HepG2 (cell line): ENCODE measurements around the gene MESD. TPM values are rescaled to one million over a fixed set of nuclear protein-coding genes. Genes with fewer than 3 reads are reported as not detected.

Source experiments
- FOXA1 ChIP-seq, 2 experiments: fragments of 450-650 bp in 1 of 2; sonication (generic) in 1 of 2; formaldehyde crosslinking in 1 of 2; IDR thresholded peaks; 2 replicates each; pipeline versions ENCODE4 v1.4.0 to v1.6.1; 2016 to 2020; ENCODE audit warnings: missing genetic modification reagents in 1 of 2
- FOXC1 ChIP-seq: sonication (generic); formaldehyde crosslinking; IDR thresholded peaks from 2 replicates; pipeline ENCODE4 v1.8.0; 2022; ENCODE audit warnings: mild to moderate bottlenecking, missing genetic modification reagents, borderline replicate concordance
- GATA4 ChIP-seq: sonication (generic); IDR thresholded peaks from 2 replicates; pipeline ENCODE4 v1.6.1; 2016; ENCODE audit warnings: antibody characterized with exemption, low read depth, borderline replicate concordance
- GFI1 ChIP-seq: sonication (generic); formaldehyde crosslinking; IDR thresholded peaks from 2 replicates; pipeline ENCODE4 v1.5.0; 2020; ENCODE audit warnings: missing genetic modification reagents, mild to moderate bottlenecking, borderline replicate concordance
- HINFP ChIP-seq: sonication (generic); formaldehyde crosslinking; IDR thresholded peaks from 2 replicates; pipeline ENCODE4 v1.4.0; 2020; ENCODE audit warnings: low read depth, mild to moderate bottlenecking, missing genetic modification reagents
- KAT8 ChIP-seq: IDR thresholded peaks from 2 replicates; pipeline ENCODE4 v1.6.1; 2016; ENCODE audit warnings: missing genetic modification reagents, missing compliant biosample characterization
- KDM5B ChIP-seq: sonication (generic); formaldehyde crosslinking; IDR thresholded peaks from 2 replicates; pipeline ENCODE4 v1.4.0; 2020; ENCODE audit warnings: missing genetic modification reagents, mild to moderate bottlenecking, borderline replicate concordance
- KLF12 ChIP-seq: sonication (generic); formaldehyde crosslinking; IDR thresholded peaks from 2 replicates; pipeline ENCODE4 v1.4.0; 2020; ENCODE audit warnings: missing genetic modification reagents, borderline replicate concordance
- MATR3 ChIP-seq: sonication (generic); formaldehyde crosslinking; IDR thresholded peaks from 2 replicates; pipeline ENCODE4 v1.4.0; 2020; ENCODE audit warnings: missing genetic modification reagents
- MXD4 ChIP-seq: IDR thresholded peaks from 2 replicates; pipeline ENCODE4 v1.6.1; 2016; ENCODE audit warnings: mild to moderate bottlenecking, missing biosample characterization, missing genetic modification reagents
- NFE2L2 ChIP-seq: fragments of 150-350 bp; IDR thresholded peaks from 2 replicates; pipeline ENCODE4 v1.6.1; 2014; ENCODE audit warnings: low read length
- NFKB2 ChIP-seq: sonication (generic); formaldehyde crosslinking; IDR thresholded peaks from 2 replicates; pipeline ENCODE4 v1.4.0; 2020; ENCODE audit warnings: missing genetic modification reagents, borderline replicate concordance
- NR2F1 ChIP-seq, 2 experiments: fragments of 450-650 bp in 1 of 2; formaldehyde crosslinking in 1 of 2; IDR thresholded peaks; 2 replicates each; pipeline versions ENCODE4 v1.5.0 to v1.6.1; 2016 to 2020; ENCODE audit warnings: mild to moderate bottlenecking in 1 of 2, missing compliant biosample characterization in 1 of 2, missing genetic modification reagents in 1 of 2, moderate library complexity in 1 of 2
- PITX1 ChIP-seq: sonication (generic); formaldehyde crosslinking; IDR thresholded peaks from 2 replicates; pipeline ENCODE4 v1.5.1; 2020; ENCODE audit warnings: mild to moderate bottlenecking, missing genetic modification reagents
- SOX6 ChIP-seq, 2 experiments: fragments of 450-650 bp in 1 of 2; sonication (generic) in 1 of 2; formaldehyde crosslinking in 1 of 2; IDR thresholded peaks; 2 replicates each; pipeline versions ENCODE4 v1.4.0 to v1.6.1; 2017 to 2020; ENCODE audit warnings: antibody characterized with exemption in 1 of 2, mild to moderate bottlenecking in 1 of 2, missing genetic modification reagents in 1 of 2
- TEF ChIP-seq: sonication (generic); formaldehyde crosslinking; IDR thresholded peaks from 2 replicates; pipeline ENCODE4 v1.5.0; 2020; ENCODE audit warnings: missing genetic modification reagents
- TFDP2 ChIP-seq: sonication (generic); formaldehyde crosslinking; IDR thresholded peaks from 2 replicates; pipeline ENCODE4 v1.4.0; 2020; ENCODE audit warnings: missing genetic modification reagents
- TMF1 ChIP-seq: sonication (generic); formaldehyde crosslinking; IDR thresholded peaks from 2 replicates; pipeline ENCODE4 v1.8.1; 2022; ENCODE audit warnings: low read depth, missing genetic modification reagents
- ZFP91 ChIP-seq: sonication (generic); formaldehyde crosslinking; IDR thresholded peaks from 2 replicates; pipeline ENCODE4 v1.9.0; 2022; ENCODE audit warnings: missing genetic modification reagents, mild to moderate bottlenecking, borderline replicate concordance
- ZNF180 ChIP-seq: sonication (generic); formaldehyde crosslinking; IDR thresholded peaks from 2 replicates; pipeline ENCODE4 v1.4.0; 2020; ENCODE audit warnings: low read depth, missing genetic modification reagents, borderline replicate concordance
- ZNF704 ChIP-seq: sonication (generic); formaldehyde crosslinking; IDR thresholded peaks from 2 replicates; pipeline ENCODE4 v1.8.1; 2023; ENCODE audit warnings: mild to moderate bottlenecking, inconsistent platforms, moderate library complexity, missing genetic modification reagents, borderline replicate concordance
- ZNF782 ChIP-seq: sonication (generic); formaldehyde crosslinking; IDR thresholded peaks from 2 replicates; pipeline ENCODE4 v1.4.0; 2020; ENCODE audit warnings: missing genetic modification reagents, mild to moderate bottlenecking, borderline replicate concordance
- polyA plus RNA-seq, 8 experiments: library from polyadenylated mRNA; depleted of rRNA in 3 of 8; stranded (reverse) in 7 of 8; unstranded in 1 of 8; fragments of >200 nt; fragmentation: Illumina TruSeq in 4 of 8; extraction: Trizol in 4 of 8; gene quantifications; 2 replicates each; pipeline versions ENCODE4 v1.2.1 to v1.2.3, GENCODE V29; 2011 to 2016; ENCODE audit warnings: low read depth in 4 of 8, missing spikeins in 1 of 8, mixed read lengths in 1 of 8; ENCODE audit not compliant: insufficient read depth in 1 of 8
- total RNA-seq, 5 experiments: library from RNA; depleted of rRNA; stranded (reverse); fragments of >200 nt; fragmentation: Illumina TruSeq; extraction: Trizol; gene quantifications; 2 replicates each; pipeline ENCODE4 v1.2.3, GENCODE V29; 2016; ENCODE audit warnings: low read depth in 1 of 5

Gene MESD
- total and polyA plus RNA-seq, 2 of the 13 experiments (the other 11 are each of a cell fraction or from before 2014, with no cell fraction given) = 18.0 to 46.2 TPM

- TF ChIP-seq HINFP (CRISPR knock-in tag) = peak; percentile 86
- peak; percentile 65; the same call in 1 of the 2 replicates for TF ChIP-seq KLF12
- peak; percentile 84 for TF ChIP-seq MXD4
- no peak for TF ChIP-seq PITX1
- TF ChIP-seq TMF1 (CRISPR knock-in tag) = peak; percentile 76
- no peak for TF ChIP-seq FOXC1 (CRISPR knock-in tag)
- peak; percentile 50; the same call in 1 of the 2 replicates for TF ChIP-seq TEF (CRISPR knock-in tag)
- 0 out of 2 replicates have a peak, but pooled peaks have one; percentile 62 for TF ChIP-seq GFI1
- TF ChIP-seq MATR3 (CRISPR knock-in tag) = no peak
- TF ChIP-seq TFDP2 = peak; percentile 85
- peak; percentile 87 for TF ChIP-seq KAT8
- TF ChIP-seq NFE2L2 = no peak
- TF ChIP-seq KDM5B (CRISPR knock-in tag) = peak; percentile 75; the same call in 1 of the 2 replicates
- peak; percentile 53; the same call in 1 of the 2 replicates for TF ChIP-seq NFKB2 (CRISPR knock-in tag)
- peak; percentile 29; the same call in 1 of the 2 replicates for TF ChIP-seq GATA4
- no peak for TF ChIP-seq NR2F1 (CRISPR knock-in tag; IDR thresholded peaks at IDR 0.05)
- TF ChIP-seq ZNF704 (CRISPR knock-in tag) = 0 out of 2 replicates have a peak, but pooled peaks have one; percentile 25
- TF ChIP-seq SOX6 (IDR thresholded peaks at IDR 0.05) = no peak
- peak; percentile 39; the same call in 1 of the 2 replicates for TF ChIP-seq SOX6 (CRISPR knock-in tag; IDR thresholded peaks at IDR 0.05)
- no peak for TF ChIP-seq ZNF782
- no peak for TF ChIP-seq ZNF180 (CRISPR knock-in tag)
- TF ChIP-seq ZFP91 (CRISPR knock-in tag) = peak; percentile 79
- TF ChIP-seq FOXA1 (IDR thresholded peaks at IDR 0.05) = no peak
- peak; percentile 4; the same call in 1 of the 2 replicates for TF ChIP-seq FOXA1 (CRISPR knock-in tag; IDR thresholded peaks at IDR 0.05)
Measured at GRCh38 chr15:81000624-81001151, 11.1 kb upstream of the MESD start, which contains the start of gene TLNRD1 (continued).
